G401.6 (cell line): ENCODE results near the gene CAMK2B.
"Not testable (repeated sequence)": the region's sequence is repeated elsewhere in the genome, so short reads cannot be mapped to it uniquely, and the experiment has no call there.

ENCODE experiments used
- FAIRE-seq: peaks from 2 replicates; lab custom pipeline; 2012; peaks lifted over from hg19 to GRCh38; lab: Jason Lieb, UNC

CAMK2B gene

GRCh38 chr7:44215531-44215930 lies 109.9 kb downstream of the CAMK2B start:
- FAIRE-seq: no peak

- no peak for FAIRE-seq
Observed at GRCh38 chr7:44213877-44214388, 111.5 kb downstream of the CAMK2B start.

GRCh38 chr7:44213206-44213876 lies 112.1 kb downstream of the CAMK2B start:
- no peak for FAIRE-seq

GRCh38 chr7:44212581-44213184 lies 112.7 kb downstream of the CAMK2B start:
- no peak for FAIRE-seq

GRCh38 chr7:44212018-44212417 lies 113.4 kb downstream of the CAMK2B start:
- no peak for FAIRE-seq

GRCh38 chr7:44211126-44211675 lies 114.2 kb downstream of the CAMK2B start:
- no peak for FAIRE-seq

- no peak for FAIRE-seq
Observed at GRCh38 chr7:44210107-44210506, 115.3 kb downstream of the CAMK2B start.

- no peak for FAIRE-seq
Observed at GRCh38 chr7:44208085-44208484, 117.3 kb downstream of the CAMK2B start.

- no peak for FAIRE-seq
Observed at GRCh38 chr7:44206008-44206407, 119.4 kb downstream of the CAMK2B start.

GRCh38 chr7:44201813-44202212 lies 123.6 kb downstream of the CAMK2B start:
- no peak for FAIRE-seq

GRCh38 chr7:44200699-44201461 lies 124.5 kb downstream of the CAMK2B start, which contains the start of gene YKT6:
Gene YKT6 (plus strand): TSS chr7:44200978. CDS start chr7:44201136, 158 bp downstream.
- peak; percentile 80 for FAIRE-seq

- not testable (repeated sequence) for FAIRE-seq
Observed at GRCh38 chr7:44200163-44200562, 125.2 kb downstream of the CAMK2B start.

GRCh38 chr7:44197474-44197873 lies 127.9 kb downstream of the CAMK2B start:
- FAIRE-seq: no peak

GRCh38 chr7:44196450-44196872 lies 128.9 kb downstream of the CAMK2B start:
- no peak for FAIRE-seq

GRCh38 chr7:44195889-44196288 lies 129.5 kb downstream of the CAMK2B start:
- FAIRE-seq: no peak

- FAIRE-seq: no peak
Observed at GRCh38 chr7:44194562-44195145, 130.7 kb downstream of the CAMK2B start.

GRCh38 chr7:44194069-44194468 lies 131.3 kb downstream of the CAMK2B start:
- no peak for FAIRE-seq

- FAIRE-seq: no peak
Observed at GRCh38 chr7:44193011-44193802, 132.2 kb downstream of the CAMK2B start.

GRCh38 chr7:44191171-44191570 lies 134.2 kb downstream of the CAMK2B start:
- no peak for FAIRE-seq

GRCh38 chr7:44189993-44190872 lies 135.2 kb downstream of the CAMK2B start:
- no peak for FAIRE-seq
